IPS-15b (cell line): Measurements from ENCODE around the gene ZNF219.

Experiments used
- H3K27me3 ChIP-seq: one replicate; pipeline ENCODE4 v1.6.1; 2013; ENCODE audit warnings: low read length; ENCODE audit not compliant: control insufficient read depth, insufficient read depth
- H3K36me3 ChIP-seq: one replicate; pipeline ENCODE4 v1.6.1; 2013; ENCODE audit warnings: low read length; ENCODE audit not compliant: control insufficient read depth, insufficient read depth
- H3K4me1 ChIP-seq: one replicate; pipeline ENCODE4 v1.6.1; 2013; ENCODE audit warnings: mild to moderate bottlenecking, low read length; ENCODE audit not compliant: control insufficient read depth, insufficient read depth
- H3K4me3 ChIP-seq: one replicate; pipeline ENCODE4 v1.5.1; 2013; ENCODE audit warnings: low read depth, low read length
- H3K9ac ChIP-seq: one replicate; pipeline ENCODE4 v1.6.1; 2013; ENCODE audit warnings: low read depth, mild to moderate bottlenecking, low read length
- H3K9me3 ChIP-seq: one replicate; pipeline ENCODE4 v1.6.1; 2013; ENCODE audit warnings: mild to moderate bottlenecking, low read length; ENCODE audit not compliant: control insufficient read depth, insufficient read depth

ZNF219 gene

GRCh38 chr14:21108791-21109190, 10.3 kb upstream of the ZNF219 start:
- no peaks in the 10 kb centered on the region for H3K36me3 ChIP-seq
- H3K4me1 ChIP-seq = peaks cover 12% of the 10 kb centered on the region
- no peaks in the 10 kb centered on the region for H3K9me3 ChIP-seq
- H3K27me3 ChIP-seq = no peaks in the 10 kb centered on the region
- H3K9ac ChIP-seq = no peak overlapping the region
- H3K4me3 ChIP-seq = no peak overlapping the region

GRCh38 chr14:21107283-21107800, 8.9 kb upstream of the ZNF219 start:
- Histone ChIP-seq H3K36me3 (no peaks in the 10 kb centered on the region), H3K4me1 (peaks cover 17% of the 10 kb centered on the region), H3K9ac (no peak overlapping the region), H3K9me3 (no peaks in the 10 kb centered on the region), H3K27me3 (no peaks in the 10 kb centered on the region), H3K4me3 (no peak overlapping the region)

GRCh38 chr14:21106498-21107282, 8.2 kb upstream of the ZNF219 start:
- no peaks in the 10 kb centered on the region for H3K36me3 ChIP-seq
- no peak overlapping the region for H3K9ac ChIP-seq
- no peaks in the 10 kb centered on the region for H3K9me3 ChIP-seq
- H3K27me3 ChIP-seq = no peaks in the 10 kb centered on the region
- H3K4me1 ChIP-seq = peaks cover 23% of the 10 kb centered on the region
- no peak overlapping the region for H3K4me3 ChIP-seq

- H3K27me3 ChIP-seq = no peaks in the 10 kb centered on the region
- H3K9ac ChIP-seq = no peak overlapping the region
- no peaks in the 10 kb centered on the region for H3K36me3 ChIP-seq
- H3K4me3 ChIP-seq = no peak overlapping the region
- H3K4me1 ChIP-seq = peaks cover 25% of the 10 kb centered on the region
- no peaks in the 10 kb centered on the region for H3K9me3 ChIP-seq
Measured at GRCh38 chr14:21106176-21106497, 7.7 kb upstream of the ZNF219 start.

GRCh38 chr14:21105095-21105494, 6.6 kb upstream of the ZNF219 start:
- Histone ChIP-seq H3K9me3 (no peaks in the 10 kb centered on the region), H3K4me1 (peaks cover 25% of the 10 kb centered on the region), H3K36me3 (no peaks in the 10 kb centered on the region), H3K9ac (peak overlapping the region; percentile 12), H3K4me3 (no peak overlapping the region), H3K27me3 (no peaks in the 10 kb centered on the region)

- Histone ChIP-seq H3K36me3 (no peaks in the 10 kb centered on the region), H3K9ac (peak overlapping the region; percentile 99), H3K9me3 (no peaks in the 10 kb centered on the region), H3K4me1 (peaks cover 29% of the 10 kb centered on the region), H3K4me3 (peak overlapping the region; percentile 95), H3K27me3 (no peaks in the 10 kb centered on the region)
Measured at GRCh38 chr14:21104448-21105060, 6.1 kb upstream of the ZNF219 start.

GRCh38 chr14:21103710-21104447, 5.4 kb upstream of the ZNF219 start:
- peak overlapping the region; percentile 99 for H3K9ac ChIP-seq
- peaks cover 31% of the 10 kb centered on the region for H3K4me1 ChIP-seq
- H3K36me3 ChIP-seq = no peaks in the 10 kb centered on the region
- no peaks in the 10 kb centered on the region for H3K27me3 ChIP-seq
- H3K9me3 ChIP-seq = no peaks in the 10 kb centered on the region
- H3K4me3 ChIP-seq = peak overlapping the region; percentile 95

GRCh38 chr14:21103411-21103709, 4.9 kb upstream of the ZNF219 start:
- Histone ChIP-seq H3K36me3 (no peaks in the 10 kb centered on the region), H3K9ac (peak overlapping the region; percentile 99), H3K4me1 (peaks cover 31% of the 10 kb centered on the region), H3K9me3 (no peaks in the 10 kb centered on the region), H3K27me3 (no peaks in the 10 kb centered on the region), H3K4me3 (peak overlapping the region; percentile 95)

GRCh38 chr14:21102521-21103410, 4.3 kb upstream of the ZNF219 start:
- Histone ChIP-seq H3K36me3 (no peaks in the 10 kb centered on the region), H3K9me3 (no peaks in the 10 kb centered on the region), H3K27me3 (no peaks in the 10 kb centered on the region), H3K4me1 (peaks cover 31% of the 10 kb centered on the region), H3K4me3 (peak overlapping the region; percentile 95), H3K9ac (no peak overlapping the region)

- Histone ChIP-seq H3K36me3 (no peaks in the 10 kb centered on the region), H3K9me3 (no peaks in the 10 kb centered on the region), H3K27me3 (no peaks in the 10 kb centered on the region), H3K9ac (no peak overlapping the region), H3K4me3 (peak overlapping the region; percentile 95), H3K4me1 (peaks cover 32% of the 10 kb centered on the region)
Measured at GRCh38 chr14:21101802-21102413, 3.5 kb upstream of the ZNF219 start.

- H3K36me3 ChIP-seq = no peaks in the 10 kb centered on the region
- H3K9ac ChIP-seq = no peak within 1 kb of the TSS
- peaks cover 35% of the 10 kb centered on the region for H3K4me1 ChIP-seq
- H3K4me3 ChIP-seq = no peak within 1 kb of the TSS
- H3K9me3 ChIP-seq = no peaks in the 10 kb centered on the region
- no peaks in the 10 kb centered on the region for H3K27me3 ChIP-seq
Measured at GRCh38 chr14:21100931-21101330, 2.5 kb upstream of the ZNF219 start, which contains the start of gene TMEM253. TSS of gene TMEM253 (plus strand) at chr14:21101066. CDS start at chr14:21101344, 278 bp downstream.
